Measurements from ENCODE around the gene PFKP.

DNA sequence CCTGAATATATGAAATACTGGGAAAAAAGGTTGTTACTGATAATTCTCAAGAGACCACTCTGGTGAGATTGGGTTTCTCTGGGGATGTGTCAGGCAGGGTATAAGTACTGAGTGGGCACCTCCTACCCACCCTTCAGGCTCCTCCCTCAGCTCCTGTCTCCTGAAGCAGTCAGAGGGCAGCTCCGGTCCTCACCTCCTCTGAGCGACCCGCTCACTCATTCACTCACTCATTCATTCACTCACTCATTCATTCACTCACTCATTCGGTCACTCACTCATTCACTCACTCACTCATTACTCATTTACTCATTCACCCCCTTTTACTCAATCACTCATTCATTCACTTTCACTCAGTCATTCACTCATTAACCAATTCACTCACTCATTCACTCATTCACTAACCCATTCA, 6.9 kb upstream of the PFKP start:
- TF ChIP-seq TAF1 (IDR thresholded peaks at IDR 0.05; ENCODE audit: low read depth, low read length) (no peak), POLR2A (IDR thresholded peaks at IDR 0.05; ENCODE audit: low read depth, low read length) (no peak), SPI1 (IDR thresholded peaks at IDR 0.05; ENCODE audit: low read depth, low read length) (no peak), POLR2AphosphoS5 (IDR thresholded peaks at IDR 0.05; ENCODE audit: low read depth, low read length) (no peak), POU2F2 (IDR thresholded peaks at IDR 0.05; ENCODE audit: low read depth, low read length) (no peak), PAX5 (IDR thresholded peaks at IDR 0.05; ENCODE audit: insufficient read depth, low read length, severe bottlenecking) (no peak)

Measured in GM12891 (cell line).